GM19438 (cell line): ENCODE data around the gene NDUFS2.
"Not testable (repeated sequence)": the region's sequence is repeated elsewhere in the genome, so short reads cannot be mapped to it uniquely, and the experiment has no call there.

Source experiments
- ATAC-seq: cut with Tn5 transposase; IDR thresholded peaks from one replicate; pipeline ENCODE4 v1.9.1; 2021; ENCODE audit warnings: low read depth; ENCODE audit not compliant: unreplicated experiment

Gene NDUFS2

DNA sequence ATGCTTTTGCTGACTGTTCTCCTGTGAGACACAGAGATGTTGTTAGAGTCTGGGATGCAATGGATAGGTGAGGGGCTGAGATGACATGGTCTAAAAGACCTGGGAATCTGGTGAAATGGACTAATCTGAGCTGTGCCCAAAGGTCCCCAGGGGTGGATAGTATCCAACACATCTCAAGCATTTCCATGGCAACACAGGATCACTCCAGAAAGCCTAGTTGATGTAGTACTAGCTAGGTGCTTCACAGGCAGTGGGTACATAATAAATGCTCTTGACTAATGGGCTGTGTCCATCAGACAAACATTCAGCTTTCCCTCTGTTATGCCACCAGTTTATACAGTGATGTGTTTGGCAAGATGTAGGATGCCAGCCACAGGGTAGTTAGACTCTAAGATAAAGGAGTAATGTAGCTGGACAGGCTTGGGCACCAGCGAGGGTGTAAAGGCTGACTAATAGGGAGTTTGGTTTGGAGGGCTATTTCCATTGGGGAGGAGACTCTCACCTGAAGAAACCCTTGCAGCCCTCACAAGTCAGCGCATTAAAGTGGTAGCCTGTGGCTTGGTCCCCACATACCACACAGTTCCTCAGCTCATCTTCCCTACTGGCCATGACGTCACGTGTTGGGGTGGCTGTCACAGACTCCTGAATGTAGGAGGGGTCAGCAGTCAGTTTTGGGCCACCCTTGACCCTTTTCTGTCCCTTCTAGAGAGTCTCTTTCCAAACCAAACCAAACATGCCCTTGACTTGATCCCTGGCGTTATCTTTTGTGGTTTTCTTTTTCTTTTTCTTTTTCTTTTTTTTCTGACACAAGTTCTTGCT, 34.0 kb downstream of the NDUFS2 start:
- no peak for ATAC-seq

DNA sequence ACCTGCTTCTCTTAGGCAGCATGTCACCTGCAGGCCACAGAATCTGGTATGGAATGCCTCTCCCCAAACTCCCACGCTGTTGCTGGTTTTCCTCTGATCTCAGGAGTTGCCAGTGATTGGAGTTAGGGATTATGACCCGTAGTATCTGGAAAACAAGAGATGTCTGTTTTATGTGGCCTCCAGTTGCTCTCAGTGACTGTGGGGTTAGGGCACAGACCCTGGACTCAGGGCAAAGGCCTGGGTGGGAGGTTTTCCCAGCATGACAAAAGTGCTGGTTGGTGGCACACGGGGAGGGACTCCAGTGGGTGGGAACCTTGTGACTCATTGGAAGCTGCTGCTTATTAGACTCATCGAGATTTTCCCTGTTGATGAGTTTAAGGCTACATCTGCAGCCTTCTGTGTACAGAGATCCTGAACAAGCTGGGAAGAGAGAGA, 35.9 kb downstream of the NDUFS2 start, which contains the start of gene NR1I3:
TSS of gene NR1I3 (minus strand) at position 165 of the 435 bp plus-strand sequence. CDS start 1,638 bp downstream, outside the sequence.
- ATAC-seq: no peak

DNA sequence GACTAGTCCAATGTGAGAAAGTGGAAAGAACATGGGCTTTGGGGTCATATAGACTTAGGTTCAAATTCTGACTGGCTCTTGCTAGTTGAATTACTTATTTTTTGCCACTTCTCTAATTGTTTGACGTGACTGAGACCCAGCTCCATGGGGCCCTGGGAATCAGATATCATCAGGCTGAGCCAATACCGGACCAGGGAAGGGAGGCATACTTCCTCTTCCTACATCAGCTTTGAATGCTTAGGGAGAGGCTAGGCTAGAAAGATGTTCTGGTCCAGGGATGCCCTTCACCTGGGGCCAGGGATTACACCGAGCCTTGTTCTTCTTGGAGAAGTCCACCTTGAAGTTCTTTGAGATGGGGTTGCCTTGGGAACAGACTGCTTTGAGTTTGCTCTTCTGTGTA, 39.5 kb downstream of the NDUFS2 start:
- no peak for ATAC-seq

DNA sequence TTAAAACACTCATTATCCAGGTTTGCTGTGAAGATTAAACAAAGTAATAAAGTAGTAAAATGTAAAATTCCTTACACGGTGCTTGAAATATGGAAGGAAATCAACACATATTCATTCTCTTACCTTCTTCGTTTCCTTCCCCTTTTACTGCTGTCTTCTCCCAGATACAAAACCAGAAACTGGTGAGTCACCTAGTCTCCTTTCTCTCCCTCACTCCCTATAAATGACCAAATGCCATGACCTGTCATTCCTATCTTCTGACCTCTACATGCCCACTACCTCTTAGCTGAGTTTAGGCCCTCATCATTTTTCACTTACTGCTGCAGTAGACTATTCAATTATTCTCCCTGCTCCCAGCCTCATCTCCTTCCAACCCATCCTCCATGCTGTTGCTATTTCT, 40.1 kb downstream of the NDUFS2 start:
- no peak for ATAC-seq

DNA sequence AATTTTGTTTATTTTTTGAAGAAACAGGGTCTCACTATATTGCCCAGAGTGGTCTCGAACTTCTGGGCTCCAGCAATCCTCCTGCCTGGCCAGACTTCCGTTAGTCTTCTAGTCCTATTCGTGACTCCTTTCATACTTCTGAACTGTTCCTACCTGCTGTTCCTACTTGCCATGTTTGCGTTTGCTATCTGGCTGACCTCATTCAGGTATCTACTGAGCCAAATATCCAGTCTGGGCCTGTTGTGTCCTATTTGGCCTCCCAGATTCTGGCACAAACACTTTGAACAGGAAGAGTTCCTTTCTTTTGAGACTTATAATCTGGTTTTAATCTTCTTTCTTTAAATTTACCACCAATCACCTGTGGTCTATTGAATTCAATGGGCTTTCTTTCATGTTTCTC, 42.7 kb downstream of the NDUFS2 start:
- ATAC-seq: no peak

DNA sequence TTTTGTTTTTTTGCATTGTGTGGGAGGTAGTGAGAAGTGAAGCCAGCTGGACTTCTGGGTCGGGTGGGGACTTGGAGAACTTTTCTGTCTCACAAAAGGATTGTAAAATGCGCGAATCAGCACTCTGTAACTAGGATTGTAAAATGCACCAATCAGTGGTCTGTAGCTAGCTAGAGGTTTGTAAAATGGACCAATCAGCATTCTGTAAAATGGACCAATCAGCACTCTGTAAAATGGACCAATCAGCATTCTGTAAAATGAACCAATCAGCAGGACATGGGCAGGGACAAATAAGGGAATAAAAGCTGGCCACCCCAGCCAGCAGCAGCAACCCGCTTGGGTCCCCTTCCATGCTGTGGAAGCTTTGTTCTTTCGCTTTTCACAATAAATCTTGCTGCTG, 47.9 kb downstream of the NDUFS2 start:
- ATAC-seq: not testable (repeated sequence)

DNA sequence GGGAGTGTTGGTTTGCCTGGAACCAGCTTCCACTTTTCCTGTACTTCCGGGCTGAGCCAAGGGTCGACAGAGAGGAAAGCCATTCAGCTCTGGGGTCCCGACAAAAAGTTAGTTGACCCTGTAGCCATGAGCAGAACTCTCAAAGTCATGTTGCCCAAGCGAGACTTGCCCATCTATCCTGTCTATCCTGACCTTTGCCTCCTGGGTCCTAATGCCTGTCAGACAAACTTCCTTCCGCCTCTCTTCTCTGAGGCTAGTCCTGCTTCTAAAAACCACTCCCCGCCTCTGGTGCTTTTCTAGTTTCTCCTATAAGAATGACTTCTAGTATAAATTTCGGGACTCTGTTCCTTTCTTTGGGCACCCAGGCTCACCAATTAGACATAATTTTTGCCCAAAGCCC, 48.7 kb downstream of the NDUFS2 start:
- no peak for ATAC-seq

DNA sequence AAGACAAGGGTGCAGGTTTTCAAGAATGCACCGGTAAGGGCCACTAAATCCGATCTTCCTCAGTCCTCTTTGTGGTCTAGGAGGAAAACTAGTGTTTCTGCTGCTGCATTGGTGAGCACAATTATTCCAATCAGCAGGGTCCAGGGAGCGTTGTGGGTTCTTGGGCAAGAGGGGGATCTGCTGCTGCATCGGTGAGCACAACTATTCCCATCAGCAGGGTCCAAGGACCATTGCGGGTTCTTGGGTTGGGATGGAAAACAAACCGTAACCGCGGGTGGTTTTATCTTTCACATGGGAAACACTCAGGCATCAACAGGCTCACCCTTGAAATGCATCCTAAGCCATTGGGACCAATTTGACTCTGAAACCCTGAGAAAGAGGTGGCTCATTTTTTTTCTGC, 49.4 kb downstream of the NDUFS2 start:
- no peak for ATAC-seq

DNA sequence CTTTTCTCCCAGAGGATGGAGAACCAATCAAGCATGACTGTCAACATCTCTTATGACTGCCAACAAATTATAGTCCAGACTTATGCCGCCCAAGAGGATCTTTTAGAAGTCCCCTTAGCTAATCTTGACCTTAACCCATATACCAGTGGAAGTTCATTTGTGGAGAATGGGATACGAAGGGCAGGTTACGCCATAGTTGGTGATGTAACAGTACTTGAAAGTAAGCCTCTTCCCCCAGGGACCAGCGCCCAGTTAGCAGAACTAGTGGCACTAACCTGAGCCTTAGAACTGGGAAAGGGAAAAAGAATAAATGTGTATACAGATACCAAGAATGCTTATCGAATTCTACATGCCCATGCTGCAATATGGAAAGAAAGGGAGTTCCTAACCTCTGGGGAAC, 53.1 kb downstream of the NDUFS2 start:
- not testable (repeated sequence) for ATAC-seq

DNA sequence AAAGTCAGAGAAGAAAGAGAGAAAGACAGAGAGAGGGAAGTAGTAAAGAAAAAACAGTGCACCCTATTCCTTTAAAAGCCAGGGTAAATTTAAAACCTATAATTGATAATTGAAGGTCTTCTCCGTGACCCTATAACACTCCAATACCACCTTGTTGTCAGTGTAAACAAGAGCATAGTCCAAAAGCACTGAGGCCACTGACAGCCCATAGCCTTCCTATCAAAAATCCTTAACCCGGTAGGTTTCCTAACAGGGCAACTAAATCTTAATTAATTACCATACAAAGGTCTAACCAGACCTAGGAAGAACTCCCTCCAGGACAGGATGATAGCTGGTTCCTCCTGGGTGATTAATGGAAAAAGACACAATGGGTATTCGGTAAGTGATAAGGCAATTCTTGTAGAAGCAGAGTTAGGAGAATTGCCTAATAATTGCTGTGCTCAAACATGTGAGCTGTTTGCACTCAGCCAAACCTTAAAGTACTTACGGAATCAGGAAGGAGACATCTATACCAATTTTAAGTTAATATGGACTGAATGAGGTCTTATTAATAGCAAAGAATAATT, 53.9 kb downstream of the NDUFS2 start:
- not testable (repeated sequence) for ATAC-seq

DNA sequence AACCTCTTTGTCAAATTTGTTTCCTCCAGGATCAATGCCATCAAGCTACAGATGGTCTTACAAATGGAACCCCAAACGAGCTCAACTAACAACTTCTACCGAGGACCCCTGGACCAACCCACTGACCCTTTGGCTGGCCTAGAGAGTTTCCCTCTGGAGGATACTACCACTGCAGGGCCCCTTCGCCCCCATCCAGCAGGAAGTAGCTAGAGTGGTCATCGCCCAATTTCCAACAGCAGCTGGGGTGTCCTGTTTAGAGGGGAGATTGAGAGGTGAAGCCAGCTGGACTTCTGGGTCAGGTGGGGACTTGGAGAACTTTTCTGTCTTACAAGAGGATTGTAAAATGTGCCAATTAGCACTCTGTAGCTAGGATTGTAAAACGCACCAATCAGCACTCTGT, 54.9 kb downstream of the NDUFS2 start:
- not testable (repeated sequence) for ATAC-seq

DNA sequence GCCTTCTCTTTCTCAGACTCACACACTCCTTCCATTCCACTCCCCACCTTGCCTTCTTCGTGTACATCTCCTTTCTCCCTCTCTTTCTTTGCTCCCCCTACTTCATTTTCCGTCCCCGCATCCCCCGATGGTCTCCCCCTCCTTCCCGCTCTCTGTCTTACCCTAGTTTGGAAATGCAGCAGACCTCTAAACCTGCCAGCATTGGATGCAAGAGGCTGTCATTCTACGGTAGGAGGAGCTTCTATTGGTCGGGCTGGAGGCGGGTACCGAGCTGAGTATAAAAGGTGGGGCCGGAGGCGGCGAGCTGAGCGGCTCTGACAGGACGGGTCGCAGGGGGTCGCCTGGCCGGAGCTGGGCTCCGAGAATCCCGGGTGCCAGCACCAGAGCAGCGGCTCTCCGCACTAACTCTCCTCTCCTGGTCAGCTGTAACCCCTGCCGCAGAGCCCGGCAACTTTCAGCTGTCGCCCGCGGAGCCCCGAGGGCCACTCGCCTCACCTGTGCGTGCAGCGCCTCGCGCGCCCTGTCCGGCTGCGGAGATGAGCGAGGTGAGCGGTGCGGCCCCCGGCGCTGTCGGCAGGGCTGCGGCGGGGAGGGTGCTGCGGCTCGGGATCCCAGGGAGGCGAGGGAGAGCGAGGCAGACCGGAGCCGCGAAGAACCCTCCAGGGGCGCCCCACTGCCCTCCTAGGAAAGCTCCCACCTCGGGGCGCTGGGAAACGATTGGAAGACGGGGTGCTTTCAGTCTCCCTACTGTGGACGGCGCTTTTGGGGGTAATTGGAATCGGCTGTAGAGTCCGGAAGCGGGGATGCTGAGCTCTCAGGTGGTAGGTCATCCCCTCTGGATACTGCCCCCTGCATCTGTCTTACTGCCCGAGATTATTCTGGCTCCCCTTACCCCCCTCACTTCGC, 56.5 kb downstream of the NDUFS2 start, which contains the start of gene PCP4L1:
TSS of gene PCP4L1 (plus strand) at position 307 of the 906 bp plus-strand sequence. CDS start at position 537, 230 bp downstream.
- peak; percentile 62 for ATAC-seq

DNA sequence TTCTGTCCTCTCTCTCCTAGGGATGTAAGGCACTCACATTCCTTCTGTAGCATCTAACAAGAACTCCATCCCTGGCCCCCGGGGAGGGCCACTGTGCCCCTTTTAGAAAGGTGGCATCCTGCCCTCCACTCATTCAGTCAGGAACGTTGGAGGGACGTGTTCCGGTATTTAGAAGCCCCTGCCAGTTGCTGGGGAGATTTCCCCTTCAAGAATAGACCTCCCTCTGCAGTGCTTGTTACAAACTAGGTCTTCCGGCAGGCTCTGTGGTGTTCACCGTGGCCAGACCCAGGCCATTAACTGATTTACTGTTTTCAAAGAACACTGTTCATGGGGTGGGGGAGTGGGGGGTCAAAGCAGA, 57.2 kb downstream of the NDUFS2 start:
- no peak for ATAC-seq

DNA sequence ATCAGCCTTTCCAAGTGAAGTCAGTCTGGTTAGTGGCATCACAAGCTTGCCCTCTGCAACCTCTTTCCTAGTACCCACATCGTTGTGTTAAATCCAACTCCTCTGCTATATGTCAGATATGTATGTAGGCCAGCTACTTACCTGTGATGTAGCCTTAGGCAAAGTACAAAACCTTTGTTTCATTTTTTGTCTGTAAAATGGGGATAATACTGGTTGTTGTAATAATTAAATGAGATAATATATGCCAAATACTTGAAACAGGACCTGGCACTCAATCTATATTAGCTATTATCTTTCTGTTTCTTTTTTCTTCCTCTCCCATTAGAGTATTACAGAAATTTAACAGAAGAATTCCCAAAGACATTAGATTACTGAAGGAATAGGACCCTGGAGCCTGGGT, 57.6 kb downstream of the NDUFS2 start:
- ATAC-seq: no peak

DNA sequence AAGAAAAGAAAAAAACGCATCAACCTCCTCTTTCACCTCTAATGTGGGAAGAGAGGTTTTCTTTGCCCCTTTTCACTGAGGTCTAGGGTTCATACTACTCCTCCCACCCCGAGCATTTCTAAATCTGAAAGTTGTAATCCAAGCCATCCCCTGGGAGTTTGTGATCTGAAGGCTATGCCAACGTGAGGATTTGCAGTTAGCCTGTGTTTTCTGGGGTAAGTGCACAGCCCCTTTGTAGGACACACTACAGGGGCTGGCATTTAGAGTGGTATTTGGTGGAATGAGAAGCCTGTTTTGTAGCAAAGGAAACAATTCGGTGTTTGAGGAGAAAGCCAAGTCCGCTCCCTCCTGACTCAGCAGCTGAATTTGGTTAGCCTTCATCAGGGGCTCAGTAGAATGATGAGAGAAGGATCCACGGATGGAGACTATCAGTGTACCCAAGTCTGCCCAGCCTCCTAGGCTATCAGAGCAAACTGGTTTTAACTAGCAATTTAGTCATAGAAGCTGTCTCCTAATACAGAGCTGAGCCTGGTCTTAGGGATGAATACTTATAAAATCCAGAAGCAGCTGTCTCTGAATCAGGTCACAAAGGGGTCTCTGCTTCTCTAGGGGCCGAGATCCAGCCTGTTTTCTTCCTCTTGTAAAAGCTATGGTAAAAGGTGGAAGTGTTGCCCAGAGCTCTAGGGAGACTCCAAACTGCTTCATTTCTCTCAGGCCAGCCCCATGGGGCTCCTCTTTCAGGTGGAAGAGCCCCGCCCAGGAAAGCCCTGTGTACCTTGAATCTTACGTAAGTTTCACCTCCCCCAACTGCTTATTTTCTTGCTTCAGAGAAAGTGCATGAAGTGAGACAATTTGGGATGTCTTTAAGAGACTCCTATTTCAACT, 58.5 kb downstream of the NDUFS2 start:
- ATAC-seq: peak; percentile 30

DNA sequence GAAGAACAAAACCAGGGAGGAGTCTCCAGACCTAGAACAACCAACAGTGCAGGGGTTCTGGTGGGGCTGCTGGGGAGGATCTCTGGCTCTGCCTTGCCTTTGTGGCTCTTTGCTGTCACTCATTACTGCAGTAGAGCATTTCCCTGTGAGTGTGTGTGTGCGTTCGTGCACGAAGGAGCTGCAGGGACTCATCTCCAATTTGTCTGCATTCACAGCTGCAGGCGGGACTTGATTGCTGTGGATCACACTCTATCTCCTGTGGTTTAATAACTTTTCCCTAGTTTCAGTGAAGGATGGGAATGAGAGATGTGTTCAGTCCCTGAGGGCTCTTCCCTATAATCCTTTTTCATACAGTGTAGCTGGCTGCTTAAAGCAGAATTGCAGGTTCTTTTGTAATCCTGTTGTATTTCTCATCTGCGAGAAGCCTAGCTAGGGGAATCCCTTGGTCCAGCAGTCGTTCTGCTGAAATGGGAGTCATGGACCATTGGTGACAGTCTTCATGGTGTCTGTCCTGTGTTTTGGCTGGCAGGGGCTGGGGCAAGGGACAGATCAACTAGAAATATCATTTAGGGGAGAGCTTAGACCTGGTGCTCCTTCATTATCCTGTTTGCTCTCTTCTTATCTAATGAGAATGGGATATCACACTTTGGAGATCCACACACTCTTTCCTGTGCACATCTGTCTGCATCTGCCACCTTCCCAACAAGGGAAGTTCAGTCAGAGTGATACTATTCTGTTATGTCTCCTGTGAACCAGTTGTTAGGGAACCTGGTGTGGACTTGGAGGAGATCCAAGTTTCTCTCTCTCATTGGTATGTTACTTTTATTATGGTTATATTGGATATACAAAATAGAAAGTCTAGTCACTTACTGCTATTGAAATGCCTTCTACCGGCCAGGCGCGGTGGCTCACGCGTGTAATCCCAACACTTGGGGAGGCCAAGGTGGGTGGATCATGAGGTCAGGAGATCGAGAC, 59.4 kb downstream of the NDUFS2 start:
- ATAC-seq: peak; percentile 56
